ENCODE results near the gene RAP1A. TPM values are rescaled to one million over a fixed set of nuclear protein-coding genes. Genes with fewer than 3 reads are reported as not detected.
A peak's percentile ranks its signal among the peaks of the same experiment; 100 is the strongest.

The RAP1A gene
- total RNA-seq, 4 donors from 2014 or later, result 49.4 to 72.1 (median 57.9) TPM

GRCh38 chr1:111747282-111747734, 127.7 kb downstream of the RAP1A start:
- intact Hi-C loops (cut with DNase I; ENCODE audit: low total_unique reads), result loop anchor here (1.0 kb wide), 1 partner anchor 32 kb away; no protein-coding TSS in a partner anchor
- TF ChIP-seq POLR2A (IDR thresholded peaks at IDR 0.05) (no peak), CTCF (IDR thresholded peaks at IDR 0.05 in 4 of 5, conservative IDR thresholded peaks at IDR 0.05 in 1 of 5) (peak; percentile 64 to 81 (median 71))
- peaks cover 10 to 17% of the 10 kb centered on the region in 2 donors for H3K4me1 ChIP-seq
- ATAC-seq (peak; percentile 50 to 88), DNase-seq (peak; percentile 51 to 69)
- no peaks in the 10 kb centered on the region for H3K9me3 ChIP-seq
- in situ Hi-C loops (cut with MboI; ENCODE audit: low sequenced_read_pairs in 4 of 4), result no loop called here
- no peaks in the 10 kb centered on the region for H3K36me3 ChIP-seq
- H3K27me3 ChIP-seq, result no peaks in the 10 kb centered on the region
- no peak overlapping the region for H3K27ac ChIP-seq
- no peak overlapping the region for H3K4me3 ChIP-seq

GRCh38 chr1:111747947-111748346, 128.4 kb downstream of the RAP1A start:
- H3K9me3 ChIP-seq, result no peaks in the 10 kb centered on the region
- intact Hi-C loops (cut with DNase I; ENCODE audit: low total_unique reads), result loop anchor here (1.0 kb wide), 1 partner anchor 33 kb away; no protein-coding TSS in a partner anchor
- H3K27me3 ChIP-seq, result no peaks in the 10 kb centered on the region
- no peak overlapping the region for H3K27ac ChIP-seq
- in situ Hi-C loops (cut with MboI; ENCODE audit: low sequenced_read_pairs in 4 of 4), result no loop called here
- TF ChIP-seq POLR2A (IDR thresholded peaks at IDR 0.05) (no peak), CTCF (IDR thresholded peaks at IDR 0.05 in 4 of 5, conservative IDR thresholded peaks at IDR 0.05 in 1 of 5) (no peak)
- ATAC-seq (no peak), DNase-seq (no peak)
- H3K4me3 ChIP-seq, result no peak overlapping the region
- H3K4me1 ChIP-seq, result peaks cover 10 to 17% of the 10 kb centered on the region in 2 donors
- no peaks in the 10 kb centered on the region for H3K36me3 ChIP-seq

GRCh38 chr1:111749628-111750027, 130.0 kb downstream of the RAP1A start:
- Histone ChIP-seq H3K36me3 (no peaks in the 10 kb centered on the region), H3K4me3 (no peak overlapping the region), H3K27me3 (no peaks in the 10 kb centered on the region), H3K9me3 (no peaks in the 10 kb centered on the region), H3K4me1 (peaks cover 13 to 20% of the 10 kb centered on the region in 2 donors), H3K27ac (no peak overlapping the region)
- TF ChIP-seq CTCF (IDR thresholded peaks at IDR 0.05 in 4 of 5, conservative IDR thresholded peaks at IDR 0.05 in 1 of 5) (no peak), POLR2A (IDR thresholded peaks at IDR 0.05) (no peak)
- no peak for DNase-seq
- in situ Hi-C loops (cut with MboI; ENCODE audit: low sequenced_read_pairs in 4 of 4), result loop anchor here in 2 of 4 donors (5.0 to 25.0 kb wide), 2 partner anchors 32 to 612 kb away; partner anchors contain the start of genes CEPT1 (in 2 of the 2) and DRAM2 (in 2 of the 2)
- no peak for ATAC-seq
- intact Hi-C loops (cut with DNase I; ENCODE audit: low total_unique reads), result no loop called here

- DNase-seq, result no peak
- TF ChIP-seq CTCF (IDR thresholded peaks at IDR 0.05 in 4 of 5, conservative IDR thresholded peaks at IDR 0.05 in 1 of 5) (no peak), POLR2A (IDR thresholded peaks at IDR 0.05) (no peak)
- H3K36me3 ChIP-seq, result no peaks in the 10 kb centered on the region
- no peaks in the 10 kb centered on the region for H3K27me3 ChIP-seq
- no peaks in the 10 kb centered on the region for H3K9me3 ChIP-seq
- no peak overlapping the region for H3K4me3 ChIP-seq
- no peak for ATAC-seq
- H3K27ac ChIP-seq, result no peak overlapping the region
- peaks cover 12 to 18% of the 10 kb centered on the region in 2 donors for H3K4me1 ChIP-seq
- intact Hi-C loops (cut with DNase I; ENCODE audit: low total_unique reads), result no loop called here
- in situ Hi-C loops (cut with MboI; ENCODE audit: low sequenced_read_pairs in 4 of 4), result loop anchor here in 2 of 4 donors (5.0 to 25.0 kb wide), 2 partner anchors 34 to 614 kb away; partner anchors contain the start of genes CEPT1 (in 2 of the 2) and DRAM2 (in 2 of the 2)
These were observed 131.3 kb downstream of the RAP1A start for GRCh38 chr1:111750856-111751255.

All from gastrocnemius medialis (tissue), 4 donors.